Measurements from ENCODE around the gene NEK1. TPM values are rescaled to one million over a fixed set of nuclear protein-coding genes. Genes with fewer than 3 reads are reported as not detected.
A peak's percentile ranks its signal among the peaks of the same experiment; 100 is the strongest.
"Not testable (repeated sequence)": the region's sequence is repeated elsewhere in the genome, so short reads cannot be mapped to it uniquely, and the experiment has no call there.

The NEK1 gene
- total and polyA plus RNA-seq, 3 donors from 2014 or later: 10.3 to 27.9 (median 25.5) TPM

- Histone ChIP-seq H3K9me3 (no peaks in the 10 kb centered on the region), H3K4me3 (no peak overlapping the region), H3K4me1 (no peaks in the 10 kb centered on the region), H3K36me3 (ENCODE audit: low read depth, missing control alignments) (no peaks in the 10 kb centered on the region), H3K27ac (no peak overlapping the region), H3K27me3 (no peaks in the 10 kb centered on the region)
- intact Hi-C loops (cut with DNase I; ENCODE audit: low total_unique reads): no loop called here
- WGBS, 2 donors: 69 to 78% methylated on average over 4 of the region's 4 CpGs
- DNase-seq: no peak
- TF ChIP-seq CTCF (IDR thresholded peaks at IDR 0.05) (no peak), POLR2A (IDR thresholded peaks at IDR 0.05) (no peak)
Measured at GRCh38 chr4:169567916-169568315, 44.5 kb downstream of the NEK1 start.

GRCh38 chr4:169566021-169566818, 46.2 kb downstream of the NEK1 start:
- Histone ChIP-seq H3K27ac (no peak overlapping the region), H3K4me3 (no peak overlapping the region), H3K27me3 (no peaks in the 10 kb centered on the region), H3K9me3 (no peaks in the 10 kb centered on the region), H3K36me3 (ENCODE audit: low read depth, missing control alignments) (no peaks in the 10 kb centered on the region), H3K4me1 (no peaks in the 10 kb centered on the region)
- TF ChIP-seq POLR2A (IDR thresholded peaks at IDR 0.05) (no peak), CTCF (IDR thresholded peaks at IDR 0.05) (peak; percentile 26 to 56 (median 54))
- peak; percentile 73 for DNase-seq
- intact Hi-C loops (cut with DNase I; ENCODE audit: low total_unique reads): no loop called here
- 39 to 48% methylated on average over 2 of the region's 2 CpGs for WGBS, 2 donors

- no peaks in the 10 kb centered on the region for H3K9me3 ChIP-seq
- H3K36me3 ChIP-seq (ENCODE audit: low read depth, missing control alignments): no peaks in the 10 kb centered on the region
- H3K27ac ChIP-seq: no peak overlapping the region
- intact Hi-C loops (cut with DNase I; ENCODE audit: low total_unique reads): no loop called here
- no peak overlapping the region for H3K4me3 ChIP-seq
- no peaks in the 10 kb centered on the region for H3K27me3 ChIP-seq
- no peaks in the 10 kb centered on the region for H3K4me1 ChIP-seq
- no peak for TF ChIP-seq CTCF (IDR thresholded peaks at IDR 0.05)
- no peak for TF ChIP-seq POLR2A (IDR thresholded peaks at IDR 0.05)
- no peak for DNase-seq
- WGBS, 2 donors: 50 to 55% methylated on average over 3 of the region's 3 CpGs
Measured at GRCh38 chr4:169565606-169566005, 46.8 kb downstream of the NEK1 start.

GRCh38 chr4:169557061-169557636, 55.2 kb downstream of the NEK1 start:
- Histone ChIP-seq H3K36me3 (ENCODE audit: low read depth, missing control alignments) (no peaks in the 10 kb centered on the region), H3K27me3 (no peaks in the 10 kb centered on the region), H3K27ac (no peak overlapping the region), H3K9me3 (no peaks in the 10 kb centered on the region), H3K4me3 (no peak overlapping the region), H3K4me1 (no peaks in the 10 kb centered on the region)
- 76 to 77% methylated on average over 1 of the region's 1 CpG for WGBS, 2 donors
- TF ChIP-seq POLR2A (IDR thresholded peaks at IDR 0.05): no peak
- TF ChIP-seq CTCF (IDR thresholded peaks at IDR 0.05): no peak
- intact Hi-C loops (cut with DNase I; ENCODE audit: low total_unique reads): no loop called here
- DNase-seq: no peak

- DNase-seq: not testable (repeated sequence)
Measured at GRCh38 chr4:169546548-169546947, 65.8 kb downstream of the NEK1 start.

More at GRCh38 chr4:169546548-169546947, 65.8 kb downstream of the NEK1 start:
- intact Hi-C loops (cut with DNase I; ENCODE audit: low total_unique reads); H3K27ac ChIP-seq; H3K27me3 ChIP-seq; H3K4me3 ChIP-seq; H3K9me3 ChIP-seq; H3K36me3 ChIP-seq (ENCODE audit: low read depth, missing control alignments); H3K4me1 ChIP-seq: not testable (repeated sequence)
- 95 to 97% methylated on average over 4 of the region's 4 CpGs for WGBS, 2 donors

Measured in testis (tissue), 3 donors.